GM19023 (cell line): ENCODE measurements around the gene SMYD3.

Experiments
- ATAC-seq: cut with Tn5 transposase; IDR thresholded peaks from one replicate; pipeline ENCODE4 v1.9.1; 2021; ENCODE audit warnings: mild to moderate bottlenecking, moderate library complexity; ENCODE audit not compliant: unreplicated experiment

SMYD3 gene

DNA sequence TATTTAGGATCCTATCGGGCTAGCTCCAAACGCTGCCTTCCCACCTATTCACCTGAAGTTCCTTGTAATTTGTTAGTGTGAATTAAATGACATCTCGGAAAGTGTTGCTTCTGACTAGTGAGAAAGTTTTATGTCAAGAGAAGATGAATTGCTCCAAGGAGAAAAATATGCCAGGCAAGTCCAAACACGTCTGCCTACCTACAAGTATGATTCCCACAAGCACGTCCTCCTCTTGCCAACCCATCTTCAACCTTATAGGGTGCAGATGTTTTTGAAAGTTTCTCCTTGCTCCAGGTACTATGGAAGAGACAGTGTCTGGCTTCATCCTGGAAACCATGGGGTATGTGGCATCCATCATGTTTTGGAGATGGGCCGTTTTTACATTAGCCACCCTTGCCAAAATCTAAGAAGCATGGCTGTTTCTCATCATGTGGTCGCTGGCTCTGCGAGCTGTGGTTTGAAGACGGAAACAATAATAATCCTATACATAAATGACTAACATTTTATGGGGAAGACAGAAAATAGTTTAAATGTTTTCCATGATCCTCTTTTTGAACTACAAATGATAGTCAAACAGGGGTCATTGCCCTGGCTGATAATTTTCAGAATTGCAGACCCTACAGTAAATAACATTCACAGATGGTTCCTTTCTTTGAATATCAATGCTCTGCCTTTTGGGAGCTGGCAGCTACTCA lies 505.8 kb downstream of the SMYD3 start:
- ATAC-seq = no peak

DNA sequence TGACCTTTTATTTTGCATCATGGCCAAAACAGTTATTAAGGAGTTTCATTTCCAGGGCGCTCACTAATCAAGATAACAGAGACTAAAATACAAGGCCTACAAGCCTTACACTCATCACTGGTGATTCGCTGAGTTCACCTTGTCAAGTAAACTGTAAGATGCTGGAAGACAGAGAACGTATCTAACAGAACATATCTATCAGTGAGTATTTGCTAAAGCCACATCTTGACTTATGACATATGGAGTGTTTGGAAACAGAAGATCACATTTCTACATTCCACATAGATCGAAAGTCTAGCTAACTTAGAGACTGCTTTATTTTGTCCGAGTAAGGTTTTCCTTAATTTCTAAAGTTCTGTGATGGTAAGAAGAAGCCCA lies 506.5 kb downstream of the SMYD3 start:
- ATAC-seq = no peak

DNA sequence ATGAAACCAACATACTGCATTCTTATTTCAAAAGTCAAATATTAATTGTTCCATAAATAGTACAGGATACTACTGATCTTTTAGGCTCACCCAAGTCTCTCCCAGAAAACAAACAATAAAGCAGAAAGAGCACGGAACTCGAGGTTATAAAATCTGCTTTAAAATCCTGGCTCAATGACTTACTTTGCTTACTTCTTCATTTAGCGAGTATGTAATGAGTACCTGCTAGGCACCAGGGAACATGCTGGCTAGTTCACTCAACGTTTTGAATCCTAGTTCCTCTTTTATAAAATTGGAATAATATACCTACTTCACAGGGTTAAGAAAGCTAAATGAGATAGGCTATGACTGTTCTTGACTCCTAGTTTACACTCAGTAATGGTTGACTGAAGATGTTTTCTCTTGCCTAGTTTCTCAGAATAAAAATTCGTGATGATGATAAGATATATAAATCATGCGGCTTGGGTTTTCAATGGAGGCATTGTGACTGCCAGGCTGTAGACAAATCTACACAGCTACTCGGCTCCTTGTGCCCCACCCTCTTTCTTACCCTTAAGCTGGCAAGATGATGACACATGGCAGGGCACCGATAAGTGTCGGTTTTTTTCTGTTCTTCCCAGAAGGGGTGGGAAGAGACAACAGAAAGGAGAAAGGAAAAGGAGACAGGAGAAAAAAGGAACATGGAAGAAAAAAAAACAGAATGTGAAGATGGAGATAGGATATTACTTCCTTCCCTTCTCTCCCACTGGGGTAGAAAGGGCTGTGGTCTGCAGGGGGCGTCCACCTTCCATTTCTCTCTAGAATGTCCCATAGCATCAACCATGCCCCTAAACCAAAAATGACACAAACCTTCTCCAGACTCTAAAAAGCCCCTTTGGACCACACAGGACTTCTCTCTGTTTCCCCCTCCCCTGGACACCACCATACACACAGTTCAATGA lies 507.1 kb downstream of the SMYD3 start:
- ATAC-seq = no peak

DNA sequence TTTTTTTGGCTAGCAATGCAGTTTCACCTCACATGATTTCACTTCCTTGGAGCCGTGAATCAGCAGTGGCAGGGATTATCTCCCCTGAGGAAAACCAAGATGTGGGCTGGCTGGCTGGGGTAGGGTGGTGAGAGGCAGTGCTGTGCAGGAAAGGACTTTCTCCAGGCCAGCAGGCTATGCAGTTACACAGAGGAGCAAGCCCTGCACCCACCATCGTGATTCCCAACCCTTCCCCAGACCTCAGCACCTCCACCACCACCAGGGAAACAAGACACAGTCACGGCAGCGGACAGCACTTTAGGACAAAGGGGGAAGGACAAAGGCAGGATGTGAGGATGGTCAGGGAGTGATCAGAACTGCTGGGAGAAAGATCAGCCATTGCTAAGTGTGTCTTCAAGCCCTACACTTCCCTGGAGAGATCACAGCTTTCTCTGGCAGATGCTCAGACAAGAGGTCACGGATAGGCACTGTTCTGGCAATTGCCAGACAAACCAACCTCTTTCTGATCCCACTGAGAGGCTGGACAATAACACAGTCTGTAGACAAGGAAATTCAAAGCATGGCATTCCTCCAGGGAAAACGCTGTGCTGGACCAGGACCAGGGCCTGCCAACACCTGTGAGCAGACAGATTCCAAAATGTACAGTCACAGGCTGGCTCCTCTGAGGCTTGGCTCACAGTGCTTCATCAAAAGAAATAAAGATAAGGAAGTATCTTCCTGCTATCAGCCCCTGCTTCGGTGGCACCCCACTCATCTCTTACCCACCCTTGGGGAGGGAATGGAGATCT lies 509.4 kb downstream of the SMYD3 start:
- ATAC-seq = no peak

DNA sequence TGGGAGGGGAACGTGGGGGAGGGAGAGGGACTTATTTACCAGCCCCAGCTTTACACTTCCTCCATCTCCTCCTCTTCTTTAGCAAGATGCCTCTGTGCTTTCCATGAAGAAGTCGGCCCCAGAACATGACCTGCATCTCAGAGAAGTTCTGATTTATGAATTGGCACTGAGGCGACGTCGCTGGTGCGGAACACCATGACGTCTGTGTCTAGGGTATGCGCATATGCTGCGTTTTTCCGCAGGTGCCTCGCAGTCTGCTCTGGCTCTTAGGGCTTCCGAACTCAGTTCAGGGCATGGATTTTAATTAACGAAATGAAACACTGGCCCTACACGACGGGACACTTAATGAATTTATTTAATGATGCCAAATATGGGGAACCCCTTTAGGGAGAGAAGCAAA lies 510.3 kb downstream of the SMYD3 start:
- ATAC-seq = no peak

DNA sequence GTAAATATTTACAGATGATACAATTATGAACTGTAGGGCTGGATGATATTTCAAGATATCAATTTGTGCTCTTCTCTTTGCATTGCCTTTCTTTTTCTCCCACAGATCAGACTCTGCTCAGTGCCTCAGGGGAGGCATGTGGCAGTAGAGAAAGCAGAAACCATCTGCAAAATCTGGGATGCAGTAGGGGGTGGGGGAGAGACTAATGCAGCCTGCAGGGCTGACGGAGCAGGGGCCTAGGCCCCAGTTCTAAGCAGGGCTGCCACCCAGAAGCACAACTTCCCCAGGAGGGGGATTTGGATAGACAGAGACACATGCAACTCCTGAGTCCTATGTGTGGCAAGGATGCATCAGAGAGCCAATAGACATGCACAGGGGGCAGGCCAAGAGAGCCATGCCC lies 511.6 kb downstream of the SMYD3 start:
- ATAC-seq = no peak

DNA sequence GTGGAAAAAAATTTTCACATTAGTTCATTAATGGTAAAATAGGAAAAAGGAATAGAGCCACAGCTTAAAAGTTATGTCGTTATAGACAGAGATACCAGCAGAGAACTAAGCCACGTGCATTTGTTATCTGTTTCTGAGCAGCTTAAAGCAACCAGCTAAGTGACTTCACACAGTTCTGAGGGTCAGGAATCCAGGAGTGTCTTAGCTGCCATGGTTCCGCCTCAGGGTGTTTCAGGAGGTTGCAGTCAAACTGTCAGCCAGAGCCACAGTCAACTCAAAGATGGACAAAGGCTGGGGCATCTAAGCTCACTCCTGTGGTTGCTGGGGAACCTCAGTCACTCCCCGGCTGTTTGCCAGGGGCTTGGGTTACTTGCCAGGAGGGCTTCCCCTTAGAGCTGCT lies 515.8 kb downstream of the SMYD3 start:
- ATAC-seq = no peak

DNA sequence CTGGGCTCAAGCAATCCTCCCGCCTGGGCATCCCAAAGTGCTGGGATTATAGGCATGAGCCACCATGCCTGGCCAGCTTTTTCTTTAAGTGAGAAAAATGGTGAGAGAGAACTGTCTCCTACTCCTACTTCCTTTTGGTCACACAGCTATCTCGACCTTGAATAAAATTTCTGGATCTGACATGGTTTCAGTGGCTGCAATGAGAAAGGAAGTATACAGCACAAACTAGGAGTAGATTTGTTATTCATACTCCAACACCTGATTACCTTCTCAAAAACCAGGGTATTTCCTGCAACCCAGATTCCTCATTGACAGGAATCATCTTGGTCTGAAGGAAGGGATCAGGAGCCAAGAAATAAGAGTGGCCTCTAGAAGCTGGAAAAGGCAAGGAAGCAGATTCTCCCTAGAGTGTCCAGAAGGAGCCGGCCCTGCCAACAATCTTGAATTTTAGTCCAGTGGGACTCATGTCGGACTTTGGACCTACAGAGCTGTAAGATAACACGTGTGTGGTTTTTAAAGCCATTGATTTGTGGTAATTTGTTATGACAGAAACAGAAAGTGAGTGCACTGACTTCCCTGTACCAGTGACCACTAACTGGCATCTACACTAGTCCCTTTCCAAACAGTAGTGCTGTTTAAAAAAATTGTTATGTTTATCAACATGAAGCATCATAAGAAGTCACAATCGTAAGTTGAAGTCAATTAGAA lies 516.6 kb downstream of the SMYD3 start:
- ATAC-seq = peak; percentile 76

DNA sequence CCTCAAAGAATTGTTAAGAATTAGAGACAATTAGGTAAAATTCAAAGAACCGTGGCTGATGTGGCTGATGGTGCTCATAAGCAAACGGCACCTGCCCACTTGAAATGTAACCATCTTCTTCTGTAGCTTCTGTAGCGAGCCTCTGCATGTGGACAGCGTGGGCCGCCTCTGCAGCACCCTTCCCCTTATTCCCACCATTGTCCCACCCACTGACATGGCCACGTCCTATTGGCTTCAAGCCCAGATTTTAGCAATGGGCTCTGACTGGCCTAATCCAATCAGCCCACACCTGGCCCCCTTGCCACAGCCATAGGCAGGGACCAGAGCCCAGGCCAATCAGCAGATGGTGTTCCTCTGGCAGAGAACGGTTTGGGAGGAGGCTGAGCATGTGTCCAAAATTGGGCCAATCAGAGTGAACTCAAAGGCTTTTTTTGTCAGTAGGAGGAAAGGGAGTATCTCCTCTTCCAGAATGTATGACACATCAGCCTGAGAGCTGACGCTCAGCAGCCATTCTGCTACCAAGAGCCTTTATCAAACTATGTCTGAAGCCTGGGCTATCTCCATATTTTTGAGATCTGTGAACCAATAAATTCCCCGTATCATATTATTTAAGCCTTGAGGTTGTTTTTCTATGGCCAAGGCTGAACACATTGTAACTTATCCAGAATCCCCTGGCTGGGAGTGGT lies 518.5 kb downstream of the SMYD3 start:
- no peak for ATAC-seq

DNA sequence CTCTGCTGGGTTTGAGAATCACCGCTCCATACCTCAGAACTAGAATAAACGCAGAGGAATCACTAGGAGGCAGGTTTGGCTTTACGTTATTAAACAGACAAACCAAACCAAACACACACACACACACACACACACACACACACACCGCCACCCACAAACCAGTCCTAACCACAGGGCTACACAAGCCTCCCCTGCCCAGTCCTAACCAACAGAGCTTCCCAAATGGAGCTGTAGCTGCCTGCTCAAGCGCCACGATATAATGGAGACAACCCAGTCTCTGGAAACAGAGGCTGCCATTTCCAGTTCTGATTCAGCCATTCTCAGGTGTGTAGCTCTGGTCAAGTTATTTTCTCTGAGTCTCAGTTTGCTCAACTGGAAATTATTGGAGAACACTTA lies 519.1 kb downstream of the SMYD3 start:
- no peak for ATAC-seq

DNA sequence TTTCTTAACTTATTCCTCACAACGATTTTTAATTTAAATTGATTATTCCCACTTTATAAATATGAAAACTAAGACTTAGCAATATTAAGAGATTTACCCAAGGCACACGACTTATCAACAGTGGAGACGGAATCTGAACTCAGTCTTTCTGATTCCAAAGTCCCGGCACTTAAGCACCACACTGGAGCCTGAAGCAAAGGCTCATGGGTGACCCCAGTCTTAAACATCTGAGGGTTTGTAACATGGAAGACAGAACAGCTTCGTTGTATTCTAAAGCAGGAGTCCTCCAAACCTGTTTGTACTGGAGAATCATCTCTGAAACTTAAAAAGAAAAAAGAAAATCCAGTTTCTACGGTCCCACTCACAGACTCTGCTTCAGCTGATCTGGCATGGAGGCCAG lies 519.5 kb downstream of the SMYD3 start:
- no peak for ATAC-seq

DNA sequence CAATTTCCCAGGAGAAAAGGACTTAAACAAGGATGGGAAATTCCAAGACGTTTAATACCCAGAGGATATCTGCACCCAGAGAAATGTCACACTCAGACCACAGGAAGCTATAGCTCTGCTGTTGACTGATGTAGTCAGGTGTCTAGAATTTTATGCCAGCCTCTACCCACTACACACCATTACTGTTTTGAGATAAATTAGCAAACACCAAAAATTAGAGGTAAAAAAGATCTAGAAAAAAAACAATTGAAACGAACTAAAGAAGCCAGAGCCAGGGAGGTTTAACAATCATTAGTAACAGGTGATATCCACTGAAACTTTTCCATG lies 519.9 kb downstream of the SMYD3 start:
- no peak for ATAC-seq

DNA sequence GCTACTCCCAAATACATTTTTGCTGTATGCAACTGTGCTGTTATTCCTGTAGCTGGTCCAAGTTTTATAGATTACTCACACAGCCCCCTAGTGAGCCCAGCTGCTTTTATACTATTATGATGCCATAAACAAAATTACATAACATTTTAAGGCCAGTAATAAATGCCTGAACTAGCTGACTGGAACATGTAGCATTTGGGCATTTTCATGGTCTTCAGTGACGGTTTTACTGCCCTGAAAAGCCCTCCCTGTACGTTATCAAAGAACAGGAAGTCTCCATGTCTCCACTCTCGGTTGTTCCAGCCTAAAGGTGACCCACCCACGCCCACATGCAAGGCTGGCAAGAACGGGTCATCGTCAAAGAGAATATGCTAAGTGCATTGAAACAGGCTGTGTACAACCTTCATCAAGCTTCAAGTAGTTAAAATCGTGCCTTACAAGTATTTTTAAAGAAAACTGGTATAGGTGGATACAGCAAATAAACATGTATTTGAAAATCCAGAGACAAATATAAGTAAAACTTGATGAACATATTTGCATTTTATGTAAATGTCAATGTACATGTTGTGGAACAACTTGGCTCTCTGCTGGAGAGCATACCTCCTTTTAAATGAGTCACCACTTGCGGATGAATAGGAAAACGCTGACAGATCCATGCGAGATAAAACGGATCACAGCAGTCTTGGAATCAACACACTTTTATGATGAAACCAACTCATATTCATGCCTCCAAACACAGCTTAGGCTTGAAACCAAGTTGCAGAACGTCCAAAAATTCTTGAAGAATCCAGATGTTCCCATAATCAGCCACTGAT lies 520.5 kb downstream of the SMYD3 start:
- ATAC-seq = no peak

DNA sequence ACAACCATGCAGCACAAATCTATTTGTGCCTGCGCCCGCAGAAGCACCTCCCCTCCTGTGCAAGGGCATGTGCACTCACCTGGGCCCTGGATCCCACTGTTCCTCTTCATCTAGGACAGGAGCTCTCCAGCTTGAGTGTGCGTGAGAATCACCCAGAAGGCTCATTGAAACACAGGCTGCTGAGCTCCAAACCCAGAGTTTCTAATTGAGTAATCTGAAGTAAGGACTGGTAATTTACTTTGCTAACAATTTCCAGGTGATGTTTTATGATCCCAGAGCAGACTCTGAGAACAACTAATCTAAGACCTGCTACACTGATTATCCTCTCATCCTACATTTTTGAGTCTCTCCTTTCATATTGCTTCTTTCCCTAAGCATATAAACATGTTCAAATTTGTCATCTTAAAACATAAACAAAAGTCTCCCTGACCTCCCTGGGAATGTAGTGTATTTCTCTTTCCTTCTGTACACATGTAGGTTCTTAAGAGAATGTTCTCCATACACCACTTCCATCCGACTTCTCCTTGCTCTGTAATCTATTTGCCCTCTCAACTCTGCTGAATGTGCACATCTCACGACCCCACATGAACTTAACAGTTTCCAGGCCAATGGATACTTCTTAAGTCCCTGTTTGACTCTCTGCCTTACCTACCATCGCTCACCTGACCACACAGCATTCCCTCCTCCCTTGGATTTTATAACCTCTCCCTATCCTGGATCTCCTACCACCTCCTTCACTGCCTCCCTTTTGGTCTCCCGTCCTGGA lies 522.5 kb downstream of the SMYD3 start:
- no peak for ATAC-seq

DNA sequence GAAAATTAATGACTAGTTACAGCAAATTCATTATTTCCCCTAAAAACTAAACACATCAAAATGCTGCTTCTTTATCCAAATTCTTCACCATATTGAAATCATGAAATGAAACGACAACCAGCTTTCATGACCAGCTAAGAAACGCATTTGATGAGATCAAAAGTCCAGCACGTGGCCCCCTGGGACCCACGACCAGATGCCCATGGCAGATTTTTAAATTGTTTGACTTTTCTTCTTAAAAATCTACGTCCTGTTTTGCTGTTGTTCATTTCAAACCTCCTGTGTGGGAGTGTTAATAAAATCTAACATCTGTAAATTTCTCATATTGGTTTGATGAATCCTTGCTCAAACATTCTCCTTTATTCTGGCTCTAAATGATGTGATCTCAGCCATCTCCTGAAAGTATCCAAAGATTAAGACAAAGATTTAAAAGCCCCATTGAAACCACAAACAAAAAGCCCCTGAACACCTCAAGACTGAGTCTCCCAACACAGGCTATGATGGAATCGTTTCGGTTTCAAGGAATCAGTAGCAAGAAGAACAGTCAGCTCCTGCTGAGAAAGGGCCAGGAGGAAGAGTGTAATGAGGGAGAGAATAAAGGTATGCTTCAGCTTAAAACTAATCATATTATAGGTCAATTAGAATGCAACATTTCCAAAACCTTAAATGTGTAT lies 523.6 kb downstream of the SMYD3 start:
- ATAC-seq = no peak

DNA sequence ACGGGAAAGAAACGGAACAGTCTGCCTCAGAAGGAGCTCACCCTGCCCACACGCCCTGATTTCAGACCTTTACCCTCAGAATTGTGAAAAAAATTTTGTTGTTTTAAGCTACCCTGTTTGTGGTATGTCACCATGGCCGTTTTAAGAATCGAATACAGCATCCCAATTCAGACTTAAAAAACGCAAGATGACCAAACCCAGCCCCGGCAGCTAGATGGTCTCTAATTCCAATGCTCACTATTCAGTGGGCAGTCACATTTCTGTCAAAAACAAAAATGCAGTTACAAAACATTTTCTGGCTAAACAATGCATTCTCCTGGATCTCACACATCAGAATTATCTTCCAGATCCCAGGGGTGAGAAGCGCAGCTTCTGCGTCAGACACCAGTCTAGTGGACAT lies 527.5 kb downstream of the SMYD3 start:
- ATAC-seq = no peak

DNA sequence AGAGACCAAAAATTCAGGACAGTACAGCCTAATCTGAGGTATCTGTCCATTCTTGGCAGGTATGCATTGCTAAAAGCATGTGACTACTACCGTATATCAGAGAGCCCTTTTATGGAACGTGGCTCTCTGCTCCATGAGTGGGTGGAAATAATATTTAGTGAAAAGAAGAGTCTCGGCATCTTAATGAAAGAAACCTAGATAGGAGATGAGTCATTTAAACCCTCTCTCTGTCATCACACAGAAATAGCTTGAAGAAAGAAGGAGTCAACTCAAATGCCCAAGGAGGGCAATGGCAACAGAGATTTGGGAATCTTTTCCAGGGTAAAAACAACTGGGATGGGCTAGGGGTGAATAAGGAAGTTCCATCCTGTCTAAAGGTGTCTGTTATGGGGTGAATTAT lies 528.2 kb downstream of the SMYD3 start:
- no peak for ATAC-seq

DNA sequence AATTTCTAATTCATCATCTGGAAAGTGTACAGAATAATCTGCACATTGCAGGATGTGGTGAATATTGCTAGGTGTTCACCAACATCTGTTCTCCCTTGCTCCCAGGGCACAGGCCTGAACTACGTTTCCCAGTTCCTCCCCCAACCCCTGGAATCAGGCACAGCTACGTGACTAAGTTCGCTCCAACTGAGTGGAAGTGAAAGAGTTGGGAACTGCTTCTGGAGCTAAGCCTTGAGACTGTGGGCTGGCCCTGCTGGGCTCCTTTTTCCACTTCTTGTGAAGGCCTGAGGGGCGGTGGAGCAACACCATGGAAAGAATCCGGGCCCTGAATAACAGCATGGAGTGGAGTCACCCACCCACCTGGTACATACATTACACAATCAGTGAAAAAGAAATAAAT lies 534.6 kb downstream of the SMYD3 start:
- no peak for ATAC-seq
